DOHH2 (cell line): ENCODE data around the gene MB21D2.

Experiments used
- H3F3A ChIP-seq: fragments of 200-600 bp; sonication (generic), shearing (Covaris generic); 2 replicates; pipeline ENCODE4 v1.6.0; 2016; ENCODE audit warnings: antibody characterized with exemption, mild to moderate bottlenecking; ENCODE audit not compliant: control insufficient read depth, insufficient read depth
- H3K27ac ChIP-seq: fragments of 200-600 bp; sonication (generic); 2 replicates; pipeline ENCODE4 v1.5.1; 2014; ENCODE audit warnings: low read depth, mild to moderate bottlenecking, low read length, moderate library complexity
- H3K27me3 ChIP-seq: fragments of 200-600 bp; sonication (generic); 2 replicates; pipeline ENCODE4 v1.6.1; 2014; ENCODE audit warnings: mild to moderate bottlenecking, low read length, mixed read lengths; ENCODE audit not compliant: control insufficient read depth
- H3K36me3 ChIP-seq: fragments of 200-600 bp; sonication (generic); 2 replicates; pipeline ENCODE4 v1.6.1; 2014; ENCODE audit warnings: mild to moderate bottlenecking, low read length, moderate library complexity, mixed read lengths; ENCODE audit not compliant: control insufficient read depth
- H3K4me1 ChIP-seq: fragments of 200-600 bp; sonication (generic); 2 replicates; pipeline ENCODE4 v1.6.1; 2014; ENCODE audit warnings: mild to moderate bottlenecking, low read length, mixed read lengths; ENCODE audit not compliant: control insufficient read depth
- H3K4me2 ChIP-seq: fragments of 200-600 bp; sonication (generic); 2 replicates; pipeline ENCODE4 v1.6.0; 2014; ENCODE audit warnings: mild to moderate bottlenecking, low read length, moderate library complexity
- H3K4me3 ChIP-seq: fragments of 200-600 bp; sonication (generic); 2 replicates; pipeline ENCODE4 v1.5.1; 2014; ENCODE audit warnings: mild to moderate bottlenecking, low read length, mixed read lengths
- H3K79me2 ChIP-seq: fragments of 200-600 bp; sonication (generic); 2 replicates; pipeline ENCODE4 v1.6.1; 2014; ENCODE audit warnings: mild to moderate bottlenecking, low read length, mixed read lengths; ENCODE audit not compliant: control insufficient read depth
- H3K9me2 ChIP-seq: fragments of 200-600 bp; sonication (generic); replicated peaks from 2 replicates; pipeline ENCODE4 v1.6.1; 2014; ENCODE audit warnings: mild to moderate bottlenecking, low read length, mixed read lengths; ENCODE audit not compliant: control insufficient read depth
- H3K9me3 ChIP-seq: fragments of 200-600 bp; sonication (generic); 2 replicates; pipeline ENCODE4 v1.6.1; 2014; ENCODE audit warnings: antibody characterized with exemption, low read length, mixed read lengths; ENCODE audit not compliant: control insufficient read depth, insufficient read depth
- H4K20me1 ChIP-seq: fragments of 200-600 bp; sonication (generic); 2 replicates; pipeline ENCODE4 v1.6.0; 2014; ENCODE audit warnings: low read depth, mild to moderate bottlenecking, antibody characterized with exemption, low read length, moderate library complexity; ENCODE audit not compliant: control insufficient read depth, insufficient read depth
- CTCF ChIP-seq: fragments of 200-600 bp; sonication (generic); IDR thresholded peaks from one replicate; pipeline ENCODE4 v1.5.1; 2014; ENCODE audit warnings: antibody characterized with exemption, mild to moderate bottlenecking, low read depth, low read length; ENCODE audit not compliant: poor library complexity, severe bottlenecking
- EZH2phosphoT487 ChIP-seq: fragments of 200-600 bp; sonication (generic); IDR thresholded peaks from 2 replicates; pipeline ENCODE4 v1.6.1; 2017; ENCODE audit warnings: borderline replicate concordance, mild to moderate bottlenecking, antibody characterized with exemption, low read length, moderate library complexity, mixed read lengths

Gene MB21D2

GRCh38 chr3:192862408-192863090 is 55.1 kb downstream of the MB21D2 start:
- H3K4me2 ChIP-seq, result no peak overlapping the region
- TF ChIP-seq EZH2phosphoT487, result no peak
- no peak for TF ChIP-seq CTCF
- H3K27me3 ChIP-seq, result no peaks in the 10 kb centered on the region
- no peaks in the 10 kb centered on the region for H3F3A ChIP-seq
- H3K9me2 ChIP-seq, result no peaks in the 10 kb centered on the region
- H3K4me1 ChIP-seq, result no peaks in the 10 kb centered on the region
- H4K20me1 ChIP-seq, result no peaks in the 10 kb centered on the region
- no peaks in the 10 kb centered on the region for H3K9me3 ChIP-seq
- no peak overlapping the region for H3K27ac ChIP-seq
- no peaks in the 10 kb centered on the region for H3K79me2 ChIP-seq
- H3K36me3 ChIP-seq, result no peaks in the 10 kb centered on the region
- no peak overlapping the region for H3K4me3 ChIP-seq

DNA sequence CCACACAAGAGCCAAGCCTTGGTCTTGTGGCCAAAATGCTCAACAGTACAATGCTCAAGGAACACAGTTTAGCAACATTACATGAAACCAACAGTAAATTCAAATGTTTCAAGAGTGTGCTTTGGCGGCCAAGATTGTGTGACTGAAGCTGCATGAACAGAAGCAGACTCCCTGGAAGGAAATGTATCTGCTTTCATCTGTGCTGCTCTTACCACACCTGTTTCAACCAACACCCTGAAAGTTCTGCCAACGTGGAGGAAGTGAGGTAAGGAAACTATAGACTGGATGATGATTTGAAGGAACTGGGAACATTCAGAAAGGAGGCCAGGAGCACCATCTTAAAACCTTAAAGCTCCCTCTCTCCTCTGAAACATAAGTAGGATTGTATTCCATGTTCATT is 55.7 kb downstream of the MB21D2 start:
- Histone ChIP-seq H3K36me3 (no peaks in the 10 kb centered on the region), H3K4me3 (no peak overlapping the region), H3F3A (no peaks in the 10 kb centered on the region), H3K79me2 (no peaks in the 10 kb centered on the region), H3K4me2 (no peak overlapping the region), H3K27me3 (no peaks in the 10 kb centered on the region), H3K9me3 (no peaks in the 10 kb centered on the region), H3K9me2 (no peaks in the 10 kb centered on the region), H3K27ac (no peak overlapping the region), H3K4me1 (no peaks in the 10 kb centered on the region), H4K20me1 (no peaks in the 10 kb centered on the region)
- no peak for TF ChIP-seq EZH2phosphoT487
- TF ChIP-seq CTCF, result no peak

DNA sequence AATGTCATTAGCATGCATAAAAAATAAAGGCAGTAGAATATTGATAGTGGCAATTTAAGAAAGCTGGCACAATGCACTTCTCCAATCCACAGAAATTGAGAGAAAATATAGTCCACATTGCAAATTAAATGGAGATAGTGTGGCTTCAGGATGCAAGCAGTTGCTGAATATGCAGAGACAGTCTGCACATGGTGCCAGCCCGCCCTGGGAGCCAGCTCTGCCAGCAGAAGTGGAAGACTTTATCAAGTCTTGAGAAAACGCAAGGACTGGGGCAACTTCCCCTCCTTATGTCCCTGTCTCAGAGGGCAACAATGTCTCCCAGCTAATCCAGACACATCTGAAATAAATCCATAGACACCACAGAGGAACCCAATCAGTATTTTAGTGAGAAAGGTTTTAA is 57.2 kb downstream of the MB21D2 start:
- Histone ChIP-seq H3K4me2 (no peak overlapping the region), H3K79me2 (no peaks in the 10 kb centered on the region), H3K27ac (no peak overlapping the region), H3K4me1 (no peaks in the 10 kb centered on the region), H4K20me1 (no peaks in the 10 kb centered on the region), H3F3A (no peaks in the 10 kb centered on the region), H3K9me2 (no peaks in the 10 kb centered on the region), H3K9me3 (no peaks in the 10 kb centered on the region), H3K36me3 (no peaks in the 10 kb centered on the region), H3K27me3 (no peaks in the 10 kb centered on the region), H3K4me3 (no peak overlapping the region)
- TF ChIP-seq CTCF, result no peak
- TF ChIP-seq EZH2phosphoT487, result no peak
